GM18870 (cell line): Measurements from ENCODE around the gene EPN2.
"Not testable (repeated sequence)": the region's sequence is repeated elsewhere in the genome, so short reads cannot be mapped to it uniquely, and the experiment has no call there.

Experiments
- ATAC-seq: cut with Tn5 transposase; IDR thresholded peaks from one replicate; pipeline ENCODE4 v1.9.1; 2021; ENCODE audit warnings: moderate library complexity; ENCODE audit not compliant: unreplicated experiment

EPN2 gene

DNA sequence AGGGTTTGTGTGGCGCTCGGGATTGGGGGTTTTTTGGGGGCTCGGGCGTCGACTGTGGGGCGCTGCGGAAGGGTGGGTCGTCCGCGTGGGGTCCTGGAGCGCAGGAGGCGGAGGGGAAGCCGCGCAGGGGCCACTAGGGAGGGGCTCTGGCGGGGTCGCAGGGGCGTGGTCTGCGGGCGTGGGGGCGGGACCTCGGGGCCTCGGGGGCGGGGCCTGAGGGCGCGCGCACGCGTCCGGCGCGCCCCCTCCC lies at the start of gene EPN2:
EPN2 (plus strand) TSS at position 228 of the 250 bp plus-strand sequence. CDS start 45,754 bp downstream, outside the sequence.
- ATAC-seq, result not testable (repeated sequence)

DNA sequence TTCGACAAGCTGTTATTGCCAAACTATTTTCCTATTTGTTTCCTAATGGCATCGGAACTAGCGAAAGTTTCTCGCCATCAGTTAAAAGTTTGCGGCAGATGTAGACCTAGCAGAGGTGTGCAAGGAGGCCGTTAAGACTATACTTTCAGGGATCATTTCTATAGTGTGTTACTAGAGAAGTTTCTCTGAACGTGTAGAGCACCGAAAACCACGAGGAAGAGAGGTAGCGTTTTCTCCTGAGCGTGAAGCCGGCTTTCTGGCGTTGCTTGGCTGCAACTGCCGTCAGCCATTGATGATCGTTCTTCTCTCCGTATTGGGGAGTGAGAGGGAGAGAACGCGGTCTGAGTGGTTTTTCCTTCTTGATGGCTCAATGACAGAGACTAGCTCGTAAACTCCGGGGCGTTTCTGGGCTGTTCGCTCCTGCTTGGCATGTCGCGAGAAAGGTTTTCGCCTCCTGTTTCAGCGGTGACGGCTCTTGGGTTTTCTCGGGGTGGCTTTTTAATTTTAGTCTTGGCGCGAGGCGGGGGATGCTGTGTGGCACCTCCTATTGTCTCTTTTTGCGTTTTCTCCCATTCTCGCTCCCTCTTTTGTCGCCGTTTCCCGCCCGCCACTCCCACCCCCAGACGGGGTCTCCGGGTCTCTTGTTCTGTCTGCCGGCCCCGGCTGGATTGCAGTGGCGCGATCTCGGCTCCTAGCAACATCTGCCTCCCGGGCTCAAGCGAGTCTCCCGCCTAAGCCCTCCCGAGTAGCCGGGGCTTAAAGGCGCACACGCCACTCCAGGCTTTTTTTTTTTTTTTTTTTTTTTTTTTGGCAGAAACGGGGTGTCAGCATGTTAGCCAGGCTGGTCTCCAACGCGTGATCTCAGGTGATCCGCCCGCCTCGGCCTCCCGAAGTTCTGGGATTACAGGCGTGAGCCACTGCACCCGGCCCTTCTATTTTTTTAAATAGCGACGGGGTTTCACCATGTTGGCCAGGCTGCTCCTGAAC lies 49.0 kb upstream of the EPN2 start:
- not testable (repeated sequence) for ATAC-seq

DNA sequence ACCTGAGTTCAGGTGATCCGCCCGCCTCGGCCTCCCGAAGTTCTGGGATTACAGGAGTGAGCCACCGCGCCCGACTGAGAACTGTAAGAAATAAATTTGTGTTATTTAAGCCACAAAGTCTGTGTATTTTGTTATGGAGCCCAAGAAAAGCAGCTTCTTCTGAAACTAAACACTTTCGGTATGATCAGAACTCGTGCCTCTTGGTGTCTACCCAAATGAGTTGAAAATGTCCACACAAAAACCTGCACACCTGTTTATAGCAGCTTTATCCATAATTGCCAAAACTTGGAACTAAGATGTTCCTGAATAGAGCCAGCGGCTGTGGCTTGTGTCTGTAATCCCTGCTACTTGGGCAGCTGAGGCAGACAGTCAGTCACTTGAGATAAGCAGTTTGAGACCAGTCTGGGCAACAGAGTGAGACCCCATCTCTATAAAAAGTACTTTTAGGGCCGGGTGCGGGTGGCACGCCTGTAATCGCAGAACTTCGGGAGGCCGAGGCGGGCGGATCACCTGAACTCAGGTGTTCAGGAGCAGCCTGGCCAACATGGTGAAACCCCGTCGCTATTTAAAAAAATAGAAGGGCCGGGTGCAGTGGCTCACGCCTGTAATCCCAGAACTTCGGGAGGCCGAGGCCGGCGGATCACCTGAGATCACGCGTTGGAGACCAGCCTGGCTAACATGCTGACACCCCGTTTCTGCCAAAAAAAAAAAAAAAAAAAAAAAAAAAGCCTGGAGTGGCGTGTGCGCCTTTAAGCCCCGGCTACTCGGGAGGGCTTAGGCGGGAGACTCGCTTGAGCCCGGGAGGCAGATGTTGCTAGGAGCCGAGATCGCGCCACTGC lies 48.1 kb upstream of the EPN2 start:
- ATAC-seq, result peak; percentile 57

DNA sequence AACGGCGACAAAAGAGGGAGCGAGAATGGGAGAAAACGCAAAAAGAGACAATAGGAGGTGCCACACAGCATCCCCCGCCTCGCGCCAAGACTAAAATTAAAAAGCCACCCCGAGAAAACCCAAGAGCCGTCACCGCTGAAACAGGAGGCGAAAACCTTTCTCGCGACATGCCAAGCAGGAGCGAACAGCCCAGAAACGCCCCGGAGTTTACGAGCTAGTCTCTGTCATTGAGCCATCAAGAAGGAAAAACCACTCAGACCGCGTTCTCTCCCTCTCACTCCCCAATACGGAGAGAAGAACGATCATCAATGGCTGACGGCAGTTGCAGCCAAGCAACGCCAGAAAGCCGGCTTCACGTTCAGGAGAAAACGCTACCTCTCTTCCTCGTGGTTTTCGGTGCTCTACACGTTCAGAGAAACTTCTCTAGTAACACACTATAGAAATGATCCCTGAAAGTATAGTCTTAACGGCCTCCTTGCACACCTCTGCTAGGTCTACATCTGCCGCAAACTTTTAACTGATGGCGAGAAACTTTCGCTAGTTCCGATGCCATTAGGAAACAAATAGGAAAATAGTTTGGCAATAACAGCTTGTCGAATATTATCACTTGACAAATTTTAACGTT lies 47.3 kb upstream of the EPN2 start:
- not testable (repeated sequence) for ATAC-seq

DNA sequence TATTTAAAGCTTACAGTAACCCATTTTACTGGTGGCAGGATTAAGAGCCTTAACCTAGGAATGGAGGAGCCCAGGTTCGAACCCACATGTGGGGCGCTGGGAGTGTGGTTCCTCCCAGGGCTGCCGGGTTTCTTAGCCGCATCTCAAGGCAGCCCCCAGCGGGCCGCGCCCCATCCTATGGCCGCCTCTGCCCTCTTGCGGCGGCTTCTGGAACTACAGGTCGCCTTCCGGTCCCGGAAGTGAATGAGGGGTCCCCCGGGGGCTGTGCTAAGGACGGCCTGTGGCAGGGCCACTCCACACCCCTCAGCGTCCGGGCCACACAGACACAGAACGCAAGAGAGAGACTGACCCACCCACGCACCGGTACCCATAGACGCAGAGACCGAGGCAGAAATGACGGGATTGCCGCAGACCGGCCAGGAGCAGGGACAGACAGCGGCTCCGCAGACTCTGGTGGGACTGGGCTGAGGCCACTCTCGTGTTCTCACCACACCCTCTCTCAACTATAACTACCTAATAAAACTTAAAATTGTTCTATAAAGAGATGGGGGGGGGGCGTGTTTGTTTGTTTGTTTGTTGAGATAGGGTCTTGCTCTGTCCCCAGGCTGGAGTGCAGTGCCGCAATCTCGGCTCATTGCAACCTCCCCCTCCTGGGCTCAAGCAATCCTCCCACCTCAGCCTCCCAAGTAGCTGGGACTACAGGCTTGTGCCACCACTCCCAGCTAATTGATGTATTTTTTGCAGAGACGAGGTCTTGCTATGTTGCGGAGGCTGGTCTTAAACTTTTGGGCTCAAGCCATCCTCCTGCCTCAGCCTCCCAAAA lies 40.6 kb upstream of the EPN2 start:
- not testable (repeated sequence) for ATAC-seq

DNA sequence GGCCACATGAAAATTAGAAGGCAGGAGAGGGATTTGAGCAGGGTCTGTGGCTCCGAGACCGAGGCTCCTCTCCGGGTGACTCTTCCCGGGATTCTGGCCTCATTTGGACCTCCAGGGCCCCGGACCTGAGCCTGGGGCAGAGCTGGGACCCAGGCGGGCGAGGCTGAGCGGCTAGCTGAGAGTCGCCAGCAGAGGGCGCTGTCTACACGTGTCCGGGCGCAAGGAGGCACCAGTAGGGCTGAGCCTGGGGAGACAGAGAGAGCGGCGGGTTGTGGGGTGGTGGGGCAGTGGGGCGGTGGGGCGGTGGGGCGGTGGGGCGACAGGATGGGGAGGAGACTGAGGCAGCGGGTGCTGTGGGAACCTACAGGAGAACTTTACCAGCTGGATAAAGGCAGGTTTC lies 34.7 kb upstream of the EPN2 start:
- not testable (repeated sequence) for ATAC-seq

DNA sequence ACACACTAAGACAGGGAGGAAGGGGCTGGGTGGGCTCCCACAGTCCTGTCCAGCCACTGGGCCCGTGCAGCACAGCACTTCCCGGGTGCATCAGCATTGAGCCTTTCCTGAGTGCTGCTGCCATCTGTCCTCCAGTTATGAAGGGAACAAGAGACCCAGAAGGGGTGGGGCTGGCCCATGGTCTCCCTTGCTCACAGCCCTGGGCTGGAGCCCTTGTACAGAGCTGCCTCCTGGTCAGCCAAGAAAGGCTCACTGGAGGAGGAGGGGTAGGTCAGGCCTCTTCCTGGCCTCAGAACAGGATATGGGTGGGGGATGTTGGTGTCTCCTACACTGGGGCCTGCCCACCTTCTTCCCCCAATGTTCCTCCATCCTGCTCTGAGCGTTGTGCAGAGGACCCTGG lies 33.7 kb upstream of the EPN2 start:
- ATAC-seq, result not testable (repeated sequence)

DNA sequence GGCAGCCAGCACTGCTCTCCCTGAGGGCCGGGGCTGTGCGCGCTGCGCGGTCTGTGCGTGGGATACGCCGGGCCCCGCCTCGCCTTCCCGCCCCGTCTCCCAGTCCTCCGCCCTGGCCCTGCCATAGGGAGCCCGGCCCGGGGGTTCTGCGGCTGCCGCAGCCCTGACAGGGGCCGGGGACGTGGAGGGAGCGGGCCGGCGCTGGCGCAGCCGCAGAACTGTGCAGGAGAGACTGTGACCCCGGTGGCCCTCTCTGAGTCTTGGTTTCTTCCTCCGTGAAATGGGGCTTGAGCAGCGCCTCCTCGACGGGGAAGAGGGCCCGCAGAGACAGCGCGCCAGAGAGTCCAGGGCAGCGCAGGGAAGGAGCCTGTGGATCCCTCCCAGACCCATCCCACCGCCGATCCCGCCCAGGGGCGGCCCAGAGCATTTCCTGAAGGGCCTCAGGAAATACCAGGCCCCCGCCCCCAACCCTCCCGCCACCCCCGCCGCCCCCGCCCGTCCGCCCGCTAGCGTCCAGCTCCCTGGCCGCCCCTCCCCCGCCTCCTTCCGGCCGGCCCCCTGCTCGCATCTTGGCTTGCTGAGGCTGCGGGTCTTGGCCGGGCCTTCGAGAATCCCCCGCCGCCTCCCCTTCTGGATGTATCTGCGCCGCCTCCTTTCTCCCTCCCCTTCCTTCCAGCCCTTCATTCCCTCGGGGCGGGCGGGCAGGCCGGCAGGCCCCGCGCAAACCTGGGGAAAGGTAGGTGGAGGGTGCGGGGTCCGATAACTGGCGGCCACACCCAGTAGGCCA lies 21.9 kb upstream of the EPN2 start:
- not testable (repeated sequence) for ATAC-seq

DNA sequence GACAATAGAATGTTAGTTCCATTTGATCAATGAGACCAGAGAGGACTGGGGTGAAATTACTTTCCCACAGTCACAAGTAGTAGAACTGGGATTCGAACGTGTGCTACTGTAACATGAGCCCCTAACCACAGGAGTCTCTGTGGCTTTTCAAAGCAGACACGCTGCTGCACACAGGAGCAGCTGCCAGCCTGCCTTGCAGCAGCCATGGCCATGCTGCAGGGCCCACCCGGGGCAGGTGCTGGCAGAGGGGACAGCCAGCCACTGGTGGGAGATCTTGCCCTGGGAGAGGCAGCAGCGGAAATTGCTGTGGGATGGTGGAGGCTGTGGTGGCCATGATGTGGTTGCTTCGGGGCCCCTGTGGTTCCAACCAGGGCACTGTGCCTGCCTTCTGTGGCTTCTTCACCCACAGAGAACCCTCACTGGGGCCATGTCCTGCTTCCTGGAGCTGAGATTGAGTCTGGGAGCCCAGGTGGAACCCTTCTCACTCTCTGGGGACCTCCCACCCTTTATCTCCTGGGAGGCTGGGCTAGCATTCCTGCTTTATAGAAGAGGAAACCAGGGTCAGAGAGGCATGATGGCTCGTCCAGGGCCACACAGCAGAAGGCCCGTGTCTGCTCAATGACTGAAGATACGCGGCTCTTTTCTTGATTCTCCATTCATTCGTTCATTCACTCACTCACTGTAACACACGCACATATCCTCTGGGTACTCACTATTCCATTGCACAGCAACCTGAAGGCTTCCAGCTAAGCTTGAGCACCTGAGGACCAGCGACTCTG lies 20.8 kb upstream of the EPN2 start:
- ATAC-seq, result not testable (repeated sequence)

DNA sequence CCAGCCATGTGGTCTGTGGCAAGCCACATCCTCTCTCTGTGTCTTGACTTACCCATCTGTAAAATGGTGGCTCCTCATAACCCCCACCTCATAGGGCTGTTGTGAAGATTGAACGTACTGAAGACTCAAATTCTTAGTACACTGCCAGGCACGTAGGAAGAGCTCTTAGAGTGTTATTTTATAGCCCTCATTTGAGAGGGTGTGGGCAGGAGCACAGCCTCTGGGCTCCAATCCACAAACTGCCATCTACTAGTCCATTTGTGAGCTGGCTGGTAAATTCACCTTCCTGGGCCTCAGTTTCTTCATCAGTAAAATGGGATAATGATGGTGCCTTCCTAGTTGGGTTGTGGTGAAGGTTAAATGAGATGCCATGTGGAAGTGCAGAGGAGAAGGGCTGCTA lies 18.3 kb upstream of the EPN2 start:
- not testable (repeated sequence) for ATAC-seq

DNA sequence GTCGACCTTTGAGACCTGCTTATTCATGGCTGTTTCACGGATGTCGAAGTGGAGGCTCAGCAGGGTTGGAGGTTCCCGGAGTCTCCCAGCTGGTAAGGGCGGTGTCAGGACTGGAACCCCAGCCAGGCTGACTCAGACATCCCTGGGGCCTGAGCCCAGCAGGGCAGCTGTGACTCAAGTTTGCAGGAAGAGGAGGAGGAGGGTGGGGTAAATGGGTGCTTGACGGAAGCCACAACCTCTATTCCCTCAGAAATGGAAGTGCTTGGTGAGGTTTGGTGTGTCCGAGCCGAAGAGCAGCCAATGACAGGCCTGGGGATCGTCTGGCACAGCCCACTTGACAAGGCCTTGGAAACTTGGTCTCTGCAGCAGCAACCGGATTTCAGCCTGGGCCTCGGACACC lies 17.8 kb upstream of the EPN2 start:
- ATAC-seq, result not testable (repeated sequence)

DNA sequence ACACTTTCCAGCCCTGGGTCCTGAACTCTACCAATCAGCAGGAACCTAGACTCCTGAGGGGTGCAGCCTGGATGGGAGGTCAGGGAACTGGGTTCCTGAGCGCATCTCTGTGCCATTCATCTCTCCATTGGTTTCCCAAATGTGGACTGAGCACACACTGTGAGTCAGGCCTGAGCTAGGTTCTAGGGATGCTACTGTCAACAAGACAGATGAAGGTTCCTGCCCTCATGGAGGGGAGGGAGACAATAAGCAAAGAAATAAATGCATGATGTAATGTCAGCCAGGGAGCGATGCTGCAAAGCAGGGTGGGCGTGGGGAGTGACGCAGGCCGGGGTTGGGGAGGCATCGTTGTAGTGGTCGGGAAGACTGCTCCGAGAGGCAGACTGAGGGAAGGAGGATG lies 17.0 kb upstream of the EPN2 start:
- not testable (repeated sequence) for ATAC-seq

DNA sequence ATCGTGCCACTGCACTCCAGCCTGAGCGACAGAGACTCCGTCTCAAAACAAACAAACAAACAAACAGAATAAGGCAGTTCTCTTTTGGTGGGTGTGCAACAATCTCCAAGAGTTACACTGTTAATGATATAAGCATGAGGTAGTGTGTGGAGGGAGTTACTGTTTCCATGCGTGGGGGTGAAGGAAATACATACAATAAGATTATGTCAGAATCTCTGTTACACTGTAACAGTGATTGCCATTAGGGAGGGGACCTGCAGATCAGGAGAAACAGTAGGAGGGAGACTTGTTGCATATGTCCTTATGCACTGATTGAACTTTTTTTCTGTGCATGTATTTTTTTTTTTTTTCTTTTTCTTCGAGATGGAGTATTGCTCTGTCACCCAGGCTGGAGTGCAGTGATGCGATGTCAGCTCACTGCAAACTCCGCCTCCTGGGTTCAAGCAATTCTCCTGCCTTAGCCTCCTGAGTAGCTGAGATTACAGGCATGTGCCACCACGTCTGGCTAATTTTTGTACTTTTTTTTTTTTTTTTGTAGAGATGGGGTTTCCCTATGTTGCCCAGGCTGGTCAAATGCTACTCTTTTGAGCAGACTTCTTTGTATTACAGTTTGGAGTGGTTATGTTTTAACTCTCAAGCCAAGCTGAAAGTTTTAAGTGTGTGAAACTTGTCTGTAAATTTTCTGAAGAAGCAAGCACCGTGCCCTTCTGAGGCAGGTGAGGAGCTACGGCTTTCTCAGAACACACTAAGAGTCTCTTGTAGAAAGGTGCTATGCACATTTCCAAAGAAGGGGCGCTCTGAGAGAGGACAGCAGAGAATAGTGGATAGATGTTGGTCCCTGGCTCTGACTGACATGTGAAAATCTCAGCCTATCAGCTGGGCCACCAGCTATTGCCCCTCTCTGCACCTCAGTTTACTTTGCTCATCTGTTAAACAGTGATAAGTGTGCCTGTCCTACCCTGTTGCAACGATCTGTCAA lies 10.3 kb upstream of the EPN2 start:
- ATAC-seq, result not testable (repeated sequence)

DNA sequence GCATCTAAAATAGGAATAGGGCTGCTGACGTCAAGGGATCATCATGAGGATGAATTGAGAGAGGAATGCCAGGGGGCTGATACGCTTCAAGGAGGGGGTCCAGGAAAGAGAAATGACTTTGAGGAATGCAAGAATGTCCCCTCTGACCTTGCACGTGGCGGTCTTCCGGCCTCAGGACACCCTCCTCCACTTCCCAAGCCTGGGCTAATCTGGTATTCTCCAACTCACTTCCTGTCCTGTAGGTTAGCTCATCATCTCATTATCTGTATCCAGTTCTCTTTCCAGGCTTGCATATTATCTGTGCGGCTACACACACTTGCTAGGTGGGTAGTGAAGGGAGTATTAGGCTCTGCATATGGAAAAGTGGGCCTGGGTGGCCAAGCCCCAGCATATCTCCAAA lies 2.5 kb upstream of the EPN2 start:
- not testable (repeated sequence) for ATAC-seq

DNA sequence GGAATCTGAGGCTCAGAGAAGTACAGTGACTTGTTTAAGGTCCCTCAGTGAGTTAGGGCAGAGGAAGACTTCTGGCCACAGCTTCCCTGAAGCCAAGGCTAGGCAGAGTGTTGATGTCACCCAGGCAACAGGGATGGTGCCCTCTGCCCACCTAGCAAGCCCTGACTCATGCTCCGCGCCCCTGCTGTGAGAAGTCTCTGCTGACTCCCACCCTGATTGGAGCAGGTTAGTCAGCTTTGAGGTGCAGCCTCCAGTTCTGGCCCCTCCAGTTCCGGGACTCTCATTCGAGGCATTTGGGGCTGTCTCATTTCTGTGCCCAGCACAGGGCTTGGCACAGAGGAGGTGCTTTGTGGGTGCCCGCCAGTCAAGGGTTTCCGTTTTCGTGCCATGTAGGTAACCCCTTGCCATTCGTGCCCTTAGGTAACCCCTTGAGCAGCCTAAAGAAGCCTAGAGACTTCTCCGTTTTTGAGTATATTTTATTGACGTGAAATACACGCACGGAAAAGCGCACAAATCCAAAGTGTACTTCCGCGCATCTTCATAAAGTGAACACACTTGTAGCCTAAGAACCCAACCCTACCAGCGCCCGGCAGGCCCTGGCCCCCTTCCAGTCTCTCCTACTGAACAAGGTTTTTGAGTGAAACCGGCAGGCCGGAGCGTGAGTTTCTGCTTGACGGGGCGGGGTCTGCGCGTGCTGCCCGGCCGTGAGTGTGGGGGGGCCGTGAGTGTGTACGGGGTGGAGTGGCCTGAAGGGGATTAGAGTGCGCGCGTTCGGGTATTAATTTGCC lies 621 bp upstream of the EPN2 start:
- not testable (repeated sequence) for ATAC-seq

DNA sequence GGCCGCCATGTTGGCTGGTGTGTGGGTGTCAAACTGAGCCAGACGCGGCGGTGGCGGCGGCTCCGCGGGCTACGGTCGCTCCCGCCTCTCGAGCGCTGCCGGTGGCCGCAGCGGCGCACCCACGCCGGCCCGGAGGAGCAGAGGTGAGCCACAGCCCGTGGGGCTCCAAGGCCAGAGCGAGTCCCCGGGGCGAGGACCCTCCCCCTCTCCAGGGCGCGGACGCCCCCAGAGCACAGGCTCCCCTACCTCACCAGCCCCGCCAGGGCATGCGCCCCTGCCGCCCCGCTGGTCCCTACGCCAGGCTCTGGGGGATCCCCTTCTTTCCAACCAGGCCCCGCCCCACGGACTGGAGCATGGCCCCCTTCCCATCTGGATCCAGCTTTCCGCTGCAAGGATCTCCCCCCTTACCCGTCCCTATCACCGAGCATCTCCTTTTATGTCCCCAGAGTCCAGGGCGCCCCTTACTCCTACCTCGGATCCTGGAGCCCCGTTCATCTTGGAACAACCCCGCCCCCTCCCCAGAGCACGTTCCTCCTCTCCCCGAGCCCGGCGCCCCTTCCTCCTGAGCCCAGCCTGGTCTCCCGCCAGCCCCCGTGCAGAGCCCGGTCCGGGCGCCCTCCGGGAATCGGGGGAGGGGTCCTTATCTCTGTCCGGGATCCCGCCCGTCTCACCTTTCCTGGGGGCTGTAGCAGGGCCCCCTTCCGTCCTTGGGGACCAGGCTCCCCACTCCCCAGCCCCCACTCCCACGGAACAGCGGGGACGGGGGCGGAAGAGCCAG lies 412 bp downstream of the EPN2 start:
- ATAC-seq, result no peak
